Fibroblast of the conjunctiva (primary cell): ENCODE results near the gene SMG5.
A peak's percentile ranks its signal among the peaks of the same experiment; 100 is the strongest.
"Not testable (repeated sequence)": the region's sequence is repeated elsewhere in the genome, so short reads cannot be mapped to it uniquely, and the experiment has no call there.

Source experiments
- DNase-seq: peaks from one replicate; pipeline ENCODE4 v3.0.0-alpha.2; 2010; ENCODE audit warnings: low read depth

Gene SMG5

GRCh38 chr1:156282479-156283222 lies at the start of gene SMG5:
SMG5 (minus strand) TSS chr1:156282825; CDS start chr1:156282680, 145 bp downstream.
- peak; percentile 98 for DNase-seq

DNA sequence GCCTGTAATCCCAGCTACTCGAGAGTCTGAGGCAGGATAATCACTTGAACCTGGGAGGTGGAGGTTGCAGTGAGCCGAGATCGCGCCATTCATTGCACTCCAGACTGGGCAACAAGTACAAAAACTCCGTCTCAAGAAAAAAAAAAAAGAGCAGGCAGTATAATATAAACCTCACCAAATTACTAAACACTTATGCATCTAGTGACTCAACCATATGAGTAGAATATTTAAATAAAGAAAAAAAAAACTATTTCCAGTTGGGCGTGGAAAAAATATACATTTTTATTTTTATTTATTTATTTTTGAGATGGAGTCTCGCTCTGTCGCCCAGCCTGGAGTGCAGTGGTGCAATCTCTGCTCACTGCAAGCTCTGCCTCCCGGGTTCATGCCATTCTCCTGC lies 40.6 kb upstream of the SMG5 start:
- DNase-seq = not testable (repeated sequence)

GRCh38 chr1:156320560-156320959 lies 37.9 kb upstream of the SMG5 start:
- DNase-seq = no peak

DNA sequence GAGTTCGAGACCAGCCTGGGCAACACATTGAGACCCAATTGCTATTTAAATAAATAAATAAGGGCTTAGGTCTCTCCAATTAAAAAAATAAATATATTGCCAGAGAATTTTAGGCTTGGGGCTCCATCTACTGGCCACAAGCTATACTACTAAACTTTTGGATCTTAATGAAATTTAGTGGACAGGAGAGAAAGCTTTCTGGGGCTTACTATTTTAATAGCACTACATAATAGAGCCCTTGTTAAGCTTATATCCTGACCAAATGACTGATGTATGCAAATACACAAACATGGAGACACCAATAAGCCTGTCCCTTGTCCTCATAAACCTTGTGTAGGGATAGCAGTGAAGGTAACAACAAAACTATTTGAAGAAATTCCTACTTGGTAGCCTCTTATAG lies 37.0 kb upstream of the SMG5 start:
- DNase-seq = no peak

GRCh38 chr1:156316909-156317308 lies 34.3 kb upstream of the SMG5 start:
- DNase-seq = no peak

DNA sequence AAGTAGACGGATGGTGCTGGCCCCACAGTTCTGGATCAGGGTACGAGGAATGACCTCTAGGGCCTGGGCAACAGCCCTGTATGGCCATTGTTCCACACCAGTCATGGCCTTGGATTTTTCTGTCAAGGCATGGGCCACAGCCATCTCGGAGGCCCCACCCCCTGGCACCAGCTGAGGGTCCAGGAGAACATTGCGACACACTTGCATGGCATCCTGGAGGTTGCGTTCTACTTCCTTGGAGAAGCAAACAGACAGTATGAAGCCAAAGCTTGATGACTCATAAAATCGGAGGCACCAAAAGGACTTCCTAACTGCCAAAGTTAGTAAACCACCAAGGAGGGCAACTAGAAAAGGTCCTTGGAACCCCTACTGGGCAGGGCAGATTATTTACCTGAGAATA lies 28.3 kb upstream of the SMG5 start:
- DNase-seq = peak; percentile 64

GRCh38 chr1:156308078-156308477 lies 25.5 kb upstream of the SMG5 start:
- DNase-seq = no peak

DNA sequence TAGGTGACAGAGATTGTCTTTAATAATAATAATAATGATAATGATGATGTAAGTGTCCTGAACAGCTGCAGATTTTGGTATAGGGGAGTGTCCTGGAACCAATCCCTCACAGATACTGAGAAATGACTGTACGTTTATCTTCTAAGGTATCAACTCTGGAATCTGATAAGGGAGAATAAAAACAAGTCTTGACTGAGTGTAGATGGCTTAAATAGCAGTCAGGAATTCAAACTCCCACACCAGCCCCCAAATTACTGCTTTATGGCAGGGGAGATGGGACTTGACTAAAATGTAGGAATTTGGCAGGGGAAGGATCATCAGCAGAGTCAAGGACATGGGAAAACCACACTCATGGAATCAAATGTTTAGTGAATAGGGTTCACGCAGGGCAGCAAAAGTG lies 22.6 kb upstream of the SMG5 start:
- DNase-seq = no peak

- no peak for DNase-seq
Observed at GRCh38 chr1:156303241-156303640, 20.6 kb upstream of the SMG5 start.

GRCh38 chr1:156298852-156299357 lies 16.3 kb upstream of the SMG5 start, which contains the start of gene VHLL:
VHLL (minus strand) TSS chr1:156299307; CDS start chr1:156299189, 118 bp downstream.
- no peak for DNase-seq

GRCh38 chr1:156295391-156295947 lies 12.8 kb upstream of the SMG5 start, which contains the start of gene GLMP:
GLMP (minus strand) TSS chr1:156295679; CDS start chr1:156295645, 34 bp downstream.
- peak; percentile 49 for DNase-seq

DNA sequence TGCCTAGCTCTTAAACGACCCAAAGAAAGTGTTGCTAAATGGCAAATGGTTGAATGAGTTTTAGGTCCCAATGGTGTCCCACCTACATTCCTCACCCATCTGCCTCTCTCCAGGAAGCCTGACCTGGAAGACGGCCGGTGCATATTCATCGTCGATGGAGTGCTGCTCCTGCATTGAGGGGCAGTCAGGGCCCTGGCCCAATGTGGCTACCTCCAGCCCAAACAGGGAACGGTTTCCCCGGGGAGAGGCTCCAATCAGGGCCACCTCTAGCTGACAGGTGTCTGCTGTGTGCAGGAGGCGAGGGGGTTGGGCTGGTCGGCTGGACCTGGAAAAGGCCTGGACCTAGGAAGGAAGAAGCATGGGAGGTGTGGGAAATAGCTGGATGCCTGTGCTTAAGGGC lies 11.3 kb upstream of the SMG5 start:
- no peak for DNase-seq

GRCh38 chr1:156293098-156293434 lies 10.4 kb upstream of the SMG5 start:
- DNase-seq = no peak

GRCh38 chr1:156291226-156292061 lies 8.8 kb upstream of the SMG5 start:
- peak; percentile 77 for DNase-seq

- no peak for DNase-seq
Observed at GRCh38 chr1:156289857-156290256, 7.2 kb upstream of the SMG5 start.

DNA sequence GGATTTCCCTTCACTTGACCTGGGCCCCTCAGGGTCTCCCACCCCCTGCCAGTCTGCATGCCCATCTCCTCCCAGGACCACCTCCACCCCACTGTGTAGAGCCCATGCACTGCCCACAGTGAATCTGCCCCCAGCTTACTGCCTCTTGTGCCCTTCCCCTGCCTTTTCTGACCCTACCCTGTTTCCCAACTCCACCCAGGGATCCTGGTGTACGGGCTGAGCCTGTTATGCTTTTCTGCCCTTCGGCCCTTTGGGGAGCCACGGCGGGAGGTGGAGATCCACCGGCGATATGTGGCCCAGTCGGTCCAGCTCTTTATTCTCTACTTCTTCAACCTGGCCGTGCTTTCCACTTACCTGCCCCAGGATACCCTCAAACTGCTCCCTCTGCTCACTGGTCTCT lies 3.4 kb upstream of the SMG5 start:
- no peak for DNase-seq

DNA sequence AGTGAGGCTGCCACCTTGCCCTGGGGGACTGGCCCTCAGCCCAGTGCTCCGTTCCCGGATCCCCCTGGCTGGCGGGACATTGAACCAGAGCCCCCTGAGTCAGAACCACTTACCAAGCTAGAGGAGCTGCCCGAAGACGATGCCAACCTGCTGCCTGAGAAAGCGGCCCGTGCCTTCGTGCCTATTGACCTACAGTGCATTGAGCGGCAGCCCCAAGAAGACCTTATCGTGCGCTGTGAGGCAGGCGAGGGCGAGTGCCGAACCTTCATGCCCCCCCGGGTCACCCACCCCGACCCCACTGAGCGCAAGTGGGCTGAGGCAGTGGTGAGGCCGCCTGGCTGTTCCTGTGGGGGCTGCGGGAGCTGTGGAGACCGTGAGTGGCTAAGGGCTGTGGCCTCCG lies 2.8 kb upstream of the SMG5 start:
- DNase-seq = no peak

DNA sequence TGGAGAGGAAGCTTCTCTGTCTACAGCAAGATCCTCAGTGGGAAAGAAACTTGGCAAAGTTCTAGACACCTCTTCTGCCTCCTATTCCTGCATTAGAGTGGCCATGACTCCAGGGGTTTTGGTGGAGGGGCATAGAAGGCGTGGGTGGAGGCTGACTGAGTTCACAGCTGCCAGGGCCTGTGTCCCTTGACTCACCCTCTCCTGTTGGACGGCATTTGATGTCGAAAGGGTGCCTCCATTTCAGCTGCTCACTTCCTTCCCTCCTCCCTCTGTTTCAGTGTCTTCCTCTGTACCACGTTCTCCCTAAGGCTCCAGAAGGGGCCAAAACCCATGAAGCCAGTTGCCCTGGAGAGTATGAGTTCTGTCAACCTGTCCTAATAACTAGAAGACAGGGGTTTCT lies 2.1 kb upstream of the SMG5 start:
- no peak for DNase-seq

DNA sequence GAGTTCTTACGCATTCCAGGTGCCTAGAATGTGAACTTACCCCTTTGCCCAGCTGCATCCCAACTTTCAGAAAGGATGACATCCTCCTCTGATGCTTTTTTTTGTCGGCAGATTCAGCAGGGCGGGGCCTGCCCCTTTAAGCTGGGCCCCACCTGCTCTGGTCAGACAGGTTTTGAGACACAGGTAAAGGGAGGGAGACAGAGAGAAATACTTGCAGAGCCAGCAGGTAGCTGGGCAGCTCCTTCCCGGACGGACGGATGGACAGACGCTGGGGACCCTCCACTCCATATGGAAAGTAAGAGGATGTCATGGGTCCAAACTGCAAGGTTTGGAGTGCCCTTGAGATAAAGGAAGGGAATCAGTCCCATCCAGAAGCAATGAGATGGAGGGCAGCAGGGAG lies 1.5 kb upstream of the SMG5 start, which contains the start of gene TMEM79:
TMEM79 (plus strand) TSS at position 214 of the 400 bp plus-strand sequence. CDS start 902 bp downstream, outside the sequence.
- no peak for DNase-seq

- DNase-seq = no peak
Observed at GRCh38 chr1:156283521-156283920, 896 bp upstream of the SMG5 start.

DNA sequence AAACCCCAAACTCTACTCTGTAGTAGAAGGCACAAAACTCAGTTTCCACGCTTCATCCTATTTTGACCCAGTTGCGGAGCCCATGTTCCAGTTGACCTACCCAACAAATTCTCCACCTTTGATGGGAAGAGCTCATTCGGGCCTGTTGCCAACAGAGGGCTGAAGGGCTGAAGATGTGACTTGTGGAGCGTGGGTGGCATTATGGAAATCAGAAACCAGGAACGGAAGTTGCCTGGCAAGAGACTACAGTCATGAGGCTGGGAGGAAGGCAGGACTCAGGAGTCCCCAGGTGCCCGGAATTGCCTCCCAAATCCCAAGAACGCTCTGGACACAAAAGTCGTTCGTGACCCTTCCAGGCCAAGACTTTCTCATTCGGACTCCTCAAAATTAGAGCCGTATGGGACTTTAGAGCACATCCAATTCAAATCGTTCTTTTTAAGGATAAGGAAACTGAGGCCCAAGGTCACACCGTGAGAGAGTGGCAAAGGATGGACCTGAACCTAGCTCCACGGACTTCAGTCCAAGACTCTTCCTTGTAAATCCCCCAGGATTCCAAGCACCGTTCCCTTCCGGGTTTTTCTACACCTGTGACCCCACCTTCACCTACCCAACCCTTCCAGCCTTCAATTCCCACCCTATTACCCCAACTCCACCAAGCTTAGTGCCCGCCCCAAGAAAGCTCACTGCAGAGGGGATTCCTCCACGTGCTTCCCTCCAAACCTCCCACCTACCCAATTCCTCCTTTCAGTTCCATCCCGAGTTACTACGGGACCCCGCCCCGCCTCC lies 739 bp downstream of the SMG5 start:
- no peak for DNase-seq

- DNase-seq = no peak
Observed at GRCh38 chr1:156281281-156281680, 1.3 kb downstream of the SMG5 start.
